ENCODE results near the gene IQSEC2.

DNA sequence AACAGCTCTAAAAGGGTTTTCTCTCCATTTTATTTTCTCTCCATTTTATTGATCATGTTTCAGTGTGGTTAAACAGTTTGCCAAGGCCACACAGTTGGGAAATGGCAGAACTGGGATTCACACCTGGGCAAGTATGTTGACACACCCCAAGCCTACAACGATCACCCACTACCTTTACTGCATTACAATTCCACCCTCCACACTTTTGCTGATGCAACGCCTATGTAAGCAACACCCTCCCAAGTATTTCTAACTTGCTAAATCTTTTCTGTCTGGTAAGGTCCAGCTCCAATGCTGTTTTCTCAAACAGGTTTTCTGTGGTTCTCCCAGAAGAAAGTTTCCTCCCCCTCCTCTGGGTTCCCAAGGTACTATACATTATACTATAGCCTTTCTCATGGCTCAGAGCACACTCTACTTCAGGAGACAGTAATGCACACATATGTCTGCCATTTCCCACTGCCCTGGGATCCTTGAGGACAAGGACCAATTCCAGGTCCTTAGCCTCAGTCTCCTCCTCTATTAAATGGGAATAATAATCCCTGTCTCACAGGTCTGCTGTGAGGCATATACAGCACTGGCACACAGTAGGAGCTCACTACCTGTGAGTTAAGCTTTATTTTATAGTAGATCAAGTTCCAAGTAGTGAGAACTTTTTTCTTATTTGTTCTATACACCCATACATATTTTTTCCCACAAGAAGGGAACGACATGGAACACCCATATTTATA is 27.9 kb downstream of the IQSEC2 start:
- TF ChIP-seq, protein P1, sequence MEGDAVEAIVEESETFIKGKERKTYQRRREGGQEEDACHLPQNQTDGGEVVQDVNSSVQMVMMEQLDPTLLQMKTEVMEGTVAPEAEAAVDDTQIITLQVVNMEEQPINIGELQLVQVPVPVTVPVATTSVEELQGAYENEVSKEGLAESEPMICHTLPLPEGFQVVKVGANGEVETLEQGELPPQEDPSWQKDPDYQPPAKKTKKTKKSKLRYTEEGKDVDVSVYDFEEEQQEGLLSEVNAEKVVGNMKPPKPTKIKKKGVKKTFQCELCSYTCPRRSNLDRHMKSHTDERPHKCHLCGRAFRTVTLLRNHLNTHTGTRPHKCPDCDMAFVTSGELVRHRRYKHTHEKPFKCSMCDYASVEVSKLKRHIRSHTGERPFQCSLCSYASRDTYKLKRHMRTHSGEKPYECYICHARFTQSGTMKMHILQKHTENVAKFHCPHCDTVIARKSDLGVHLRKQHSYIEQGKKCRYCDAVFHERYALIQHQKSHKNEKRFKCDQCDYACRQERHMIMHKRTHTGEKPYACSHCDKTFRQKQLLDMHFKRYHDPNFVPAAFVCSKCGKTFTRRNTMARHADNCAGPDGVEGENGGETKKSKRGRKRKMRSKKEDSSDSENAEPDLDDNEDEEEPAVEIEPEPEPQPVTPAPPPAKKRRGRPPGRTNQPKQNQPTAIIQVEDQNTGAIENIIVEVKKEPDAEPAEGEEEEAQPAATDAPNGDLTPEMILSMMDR (conservative IDR thresholded peaks at IDR 0.05 in 1 of 2, IDR thresholded peaks at IDR 0.05 in 1 of 2; ENCODE audit: extremely low read depth in 1 of 2, insufficient read depth in 1 of 2, low read depth in 1 of 2, low read length in 2 of 2), result no peak
- TF ChIP-seq EZH2 (IDR thresholded peaks at IDR 0.05; ENCODE audit: borderline replicate concordance, low read length), result no peak

Data from mammary epithelial cell (primary cell).